Calu3 (cell line): Measurements from ENCODE around the gene LPIN1. TPM values are rescaled to one million over a fixed set of nuclear protein-coding genes. Genes with fewer than 3 reads are reported as not detected.

Experiments used
- BruUV-seq: library from RNA; stranded (reverse); fragments of 400-500 nt; replicated peaks from 2 replicates; lab custom pipeline; 2021; lab: Mats Ljungman, UMichigan
- CTCF ChIA-PET: fragments of 300-600 bp; sonication (Branson Sonifier 250); formaldehyde crosslinking; loops from one replicate; lab custom pipeline; 2022; ENCODE audit warnings: antibody characterized with exemption; lab: Charles Lee
- DNase-seq: peaks from one replicate; pipeline ENCODE4 v3.0.0; 2022
- H3K27ac Mint-ChIP-seq: one replicate; pipeline ENCODE4 v1.8.0; 2022; ENCODE audit warnings: mixed read lengths; ENCODE audit not compliant: unreplicated experiment
- H3K27me3 Mint-ChIP-seq: one replicate; pipeline ENCODE4 v1.8.0; 2022; ENCODE audit warnings: mixed read lengths; ENCODE audit not compliant: unreplicated experiment
- H3K36me3 Mint-ChIP-seq: one replicate; pipeline ENCODE4 v1.8.0; 2022; ENCODE audit warnings: mild to moderate bottlenecking, moderate library complexity, mixed read lengths; ENCODE audit not compliant: insufficient read depth, unreplicated experiment
- H3K4me1 Mint-ChIP-seq: one replicate; pipeline ENCODE4 v1.8.0; 2022; ENCODE audit warnings: mild to moderate bottlenecking, low read depth, mixed read lengths; ENCODE audit not compliant: unreplicated experiment
- H3K4me3 Mint-ChIP-seq: one replicate; pipeline ENCODE4 v1.8.0; 2022; ENCODE audit warnings: mild to moderate bottlenecking, low read depth, moderate library complexity, mixed read lengths; ENCODE audit not compliant: unreplicated experiment
- H3K9me3 Mint-ChIP-seq: one replicate; pipeline ENCODE4 v1.8.0; 2022; ENCODE audit warnings: low read depth, mixed read lengths; ENCODE audit not compliant: unreplicated experiment
- CTCF ChIP-seq: fragments of 200-600 bp; IDR thresholded peaks from one replicate; pipeline ENCODE4 v1.8.0; 2022; ENCODE audit warnings: antibody characterized with exemption; ENCODE audit not compliant: unreplicated experiment
- intact Hi-C: fragments of 100-400 bp; cut with micrococcal nuclease; formaldehyde crosslinking; loops from one replicate; pipeline ENCODE4 v1.10.0; 2022; ENCODE audit not compliant: unreplicated experiment
- total RNA-seq: library from RNA; stranded (reverse); gene quantifications from 2 replicates; pipeline ENCODE4 v1.2.3, GENCODE V29; 2022

The LPIN1 gene
- total RNA-seq, 1 experiment from 2014 or later = 53.5 TPM

- H3K27ac Mint-ChIP-seq = no peak overlapping the region
- no peak for DNase-seq
- no peak for TF ChIP-seq CTCF
- H3K4me3 Mint-ChIP-seq = no peak overlapping the region
- BruUV-seq = no TSS peak
- CTCF ChIA-PET = interaction anchor here (0.5 kb wide), 1 partner anchor 83 kb away, joined by 3 read pairs; no protein-coding TSS in a partner anchor
- no peaks in the 10 kb centered on the region for H3K9me3 Mint-ChIP-seq
- H3K27me3 Mint-ChIP-seq = peaks cover 12% of the 10 kb centered on the region
- H3K36me3 Mint-ChIP-seq = peaks cover 7% of the 10 kb centered on the region
- intact Hi-C loops = loop anchor here (10.0 kb wide), 1 partner anchor 341 kb away; no protein-coding TSS in a partner anchor
- peaks cover 10% of the 10 kb centered on the region for H3K4me1 Mint-ChIP-seq
Measured at GRCh38 chr2:11833601-11834000, 87.2 kb downstream of the LPIN1 start.

- BruUV-seq = no TSS peak
- CTCF ChIA-PET = no interaction called here
- Mint-ChIP-seq H3K27ac (no peak overlapping the region), H3K9me3 (no peaks in the 10 kb centered on the region), H3K36me3 (no peaks in the 10 kb centered on the region), H3K27me3 (peaks cover 12% of the 10 kb centered on the region), H3K4me3 (no peak overlapping the region), H3K4me1 (no peaks in the 10 kb centered on the region)
- no peak for TF ChIP-seq CTCF
- no peak for DNase-seq
- intact Hi-C loops = loop anchor here (10.0 kb wide), 1 partner anchor 339 kb away; no protein-coding TSS in a partner anchor
Measured at GRCh38 chr2:11835403-11835802, 89.0 kb downstream of the LPIN1 start.

GRCh38 chr2:11836647-11837219 is 90.3 kb downstream of the LPIN1 start:
- CTCF ChIA-PET = no interaction called here
- no peak overlapping the region for H3K27ac Mint-ChIP-seq

More at GRCh38 chr2:11836647-11837219, 90.3 kb downstream of the LPIN1 start:
- no peaks in the 10 kb centered on the region for H3K36me3 Mint-ChIP-seq
- TF ChIP-seq CTCF = no peak
- H3K27me3 Mint-ChIP-seq = peaks cover 12% of the 10 kb centered on the region
- DNase-seq = no peak
- H3K4me3 Mint-ChIP-seq = no peak overlapping the region
- H3K9me3 Mint-ChIP-seq = no peaks in the 10 kb centered on the region
- H3K4me1 Mint-ChIP-seq = no peaks in the 10 kb centered on the region
- intact Hi-C loops = loop anchor here (10.0 kb wide), 1 partner anchor 338 kb away; no protein-coding TSS in a partner anchor
- BruUV-seq = no TSS peak
